MG63 (cell line): ENCODE measurements around the gene CNNM1. TPM values are rescaled to one million over a fixed set of nuclear protein-coding genes. Genes with fewer than 3 reads are reported as not detected.

ENCODE experiments used
- DNase-seq: peaks from one replicate; pipeline ENCODE4 v3.0.0-alpha.2; 2020
- H3K27me3 ChIP-seq: fragments of 250-450 bp; sonication (Bioruptor Pico); 2 replicates; pipeline ENCODE4 v1.5.1; 2020; ENCODE audit warnings: mild to moderate bottlenecking, moderate library complexity
- H3K36me3 ChIP-seq: fragments of 250-450 bp; sonication (Bioruptor Pico); 2 replicates; pipeline ENCODE4 v1.5.1; 2020; ENCODE audit warnings: mild to moderate bottlenecking, moderate library complexity
- H3K4me3 ChIP-seq: fragments of 250-450 bp; sonication (Bioruptor Pico); 2 replicates; pipeline ENCODE4 v1.5.1; 2020; ENCODE audit warnings: mild to moderate bottlenecking, moderate library complexity
- H3K9me3 ChIP-seq: fragments of 250-450 bp; sonication (Bioruptor Pico); 2 replicates; pipeline ENCODE4 v1.5.1; 2020; ENCODE audit warnings: mild to moderate bottlenecking, moderate library complexity
- total RNA-seq: library from RNA; depleted of rRNA; stranded (reverse); fragments of >200 nt; shearing (Covaris generic); gene quantifications from 2 replicates; pipeline ENCODE4 v1.2.3, GENCODE V29; 2014; ENCODE audit warnings: low replicate concordance

The CNNM1 gene
- total RNA-seq, 1 experiment from 2014 or later = 0.13 TPM

DNA sequence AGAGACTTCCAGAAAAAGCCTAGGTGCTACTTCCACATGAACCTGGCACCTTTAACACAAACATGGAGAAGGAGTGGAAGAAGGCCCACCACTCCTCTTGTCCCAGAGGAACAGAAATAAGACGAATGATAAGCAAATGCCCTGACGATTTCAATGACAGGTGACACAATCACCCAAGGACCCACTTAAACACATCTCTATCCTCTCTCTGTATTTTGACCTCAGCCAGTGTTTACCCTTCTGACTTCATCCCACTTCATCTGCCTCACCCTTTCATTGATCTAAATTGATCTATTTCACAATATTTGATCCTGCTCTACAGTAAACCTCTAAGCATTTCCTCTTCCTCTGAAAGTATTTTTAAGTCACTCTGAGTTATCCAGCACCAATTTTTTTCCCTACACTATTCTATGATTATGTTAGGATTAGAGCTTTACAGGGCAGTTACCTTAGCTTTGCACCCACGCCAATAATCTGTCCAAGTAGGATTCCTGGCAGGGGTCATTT, 92.1 kb downstream of the CNNM1 start:
- DNase-seq = no peak
- Histone ChIP-seq H3K36me3 (peaks cover 26% of the 10 kb centered on the region), H3K27me3 (no peaks in the 10 kb centered on the region), H3K4me3 (no peak overlapping the region), H3K9me3 (no peaks in the 10 kb centered on the region)

DNA sequence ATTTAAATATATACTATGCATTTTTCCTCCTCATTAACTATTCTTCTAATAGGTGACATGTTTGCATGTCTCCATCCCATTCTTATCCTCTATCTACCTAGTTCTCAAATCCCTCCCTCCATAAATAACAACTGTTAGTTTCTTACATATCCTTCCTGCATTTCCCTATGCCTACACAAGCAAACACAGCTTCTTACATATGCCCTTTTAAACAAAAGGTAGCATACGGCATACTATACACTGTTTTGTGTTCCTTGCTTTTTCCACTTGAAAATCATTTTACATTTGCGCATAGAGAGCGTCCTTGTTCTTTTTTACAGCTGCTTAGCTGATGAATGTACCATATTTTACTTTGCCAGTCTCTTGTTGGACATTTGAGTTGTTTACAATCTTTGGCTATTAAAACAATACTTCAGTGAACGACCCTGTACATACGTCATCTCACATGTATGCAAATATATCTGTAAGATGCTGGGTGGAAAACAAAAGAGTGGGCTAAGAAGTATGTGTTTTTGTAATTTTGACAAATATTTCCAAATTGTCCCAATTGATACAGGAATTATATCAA, 93.5 kb downstream of the CNNM1 start:
- DNase-seq = no peak
- H3K4me3 ChIP-seq = no peak overlapping the region
- no peaks in the 10 kb centered on the region for H3K27me3 ChIP-seq
- H3K9me3 ChIP-seq = no peaks in the 10 kb centered on the region
- H3K36me3 ChIP-seq = peaks cover 24% of the 10 kb centered on the region

DNA sequence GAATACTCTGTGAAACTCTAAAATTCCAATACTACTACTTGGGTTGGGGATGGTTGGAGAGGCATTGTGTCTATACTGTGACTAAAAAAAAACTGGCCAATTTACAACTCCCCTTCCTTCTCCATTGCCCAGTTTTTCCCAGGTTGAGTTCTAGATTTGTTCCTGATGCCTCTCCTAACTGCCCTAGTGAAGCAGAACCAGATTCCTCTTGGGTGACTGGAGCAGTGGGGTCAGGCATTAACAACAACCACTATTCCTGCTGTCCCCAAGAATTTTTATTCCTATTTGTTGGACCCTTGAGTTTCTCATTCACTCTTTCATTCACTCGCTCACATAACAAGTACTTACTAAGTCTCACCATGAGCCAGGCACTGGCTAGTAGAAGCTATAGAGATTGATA, 95.5 kb downstream of the CNNM1 start:
- H3K36me3 ChIP-seq = peaks cover 16% of the 10 kb centered on the region
- H3K9me3 ChIP-seq = no peaks in the 10 kb centered on the region
- H3K4me3 ChIP-seq = no peak overlapping the region

GRCh38 chr10:99425204-99425603, 96.0 kb downstream of the CNNM1 start:
- Histone ChIP-seq H3K4me3 (no peak overlapping the region), H3K27me3 (no peaks in the 10 kb centered on the region), H3K9me3 (no peaks in the 10 kb centered on the region), H3K36me3 (peaks cover 14% of the 10 kb centered on the region)
- no peak for DNase-seq

More for the DNA sequence above, 95.5 kb downstream of the CNNM1 start:
- DNase-seq = no peak
- no peaks in the 10 kb centered on the region for H3K27me3 ChIP-seq

DNA sequence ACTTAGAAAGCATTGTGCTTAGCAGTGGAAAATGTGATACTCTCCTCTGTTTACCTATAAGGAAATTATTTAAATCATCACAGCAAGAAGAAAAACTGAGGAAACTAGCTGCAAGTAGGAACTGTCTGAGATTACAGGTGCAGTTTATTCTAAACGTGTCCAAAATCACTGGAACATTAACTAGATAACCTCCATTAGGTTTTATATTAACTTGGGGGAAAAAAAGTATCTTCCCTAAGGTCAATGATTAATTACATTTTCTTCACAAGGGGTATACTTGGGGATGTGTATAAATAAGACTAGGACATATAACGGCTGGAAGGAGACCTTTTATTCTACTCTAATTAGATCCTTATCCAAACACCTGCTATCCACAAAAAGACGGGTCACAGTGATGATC, 97.5 kb downstream of the CNNM1 start:
- peaks cover 13% of the 10 kb centered on the region for H3K36me3 ChIP-seq
- H3K4me3 ChIP-seq = no peak overlapping the region
- no peaks in the 10 kb centered on the region for H3K9me3 ChIP-seq
- no peaks in the 10 kb centered on the region for H3K27me3 ChIP-seq
- DNase-seq = no peak

GRCh38 chr10:99427566-99428190, 98.5 kb downstream of the CNNM1 start:
- Histone ChIP-seq H3K36me3 (peaks cover 14% of the 10 kb centered on the region), H3K4me3 (no peak overlapping the region), H3K27me3 (no peaks in the 10 kb centered on the region), H3K9me3 (no peaks in the 10 kb centered on the region)
- DNase-seq = no peak

DNA sequence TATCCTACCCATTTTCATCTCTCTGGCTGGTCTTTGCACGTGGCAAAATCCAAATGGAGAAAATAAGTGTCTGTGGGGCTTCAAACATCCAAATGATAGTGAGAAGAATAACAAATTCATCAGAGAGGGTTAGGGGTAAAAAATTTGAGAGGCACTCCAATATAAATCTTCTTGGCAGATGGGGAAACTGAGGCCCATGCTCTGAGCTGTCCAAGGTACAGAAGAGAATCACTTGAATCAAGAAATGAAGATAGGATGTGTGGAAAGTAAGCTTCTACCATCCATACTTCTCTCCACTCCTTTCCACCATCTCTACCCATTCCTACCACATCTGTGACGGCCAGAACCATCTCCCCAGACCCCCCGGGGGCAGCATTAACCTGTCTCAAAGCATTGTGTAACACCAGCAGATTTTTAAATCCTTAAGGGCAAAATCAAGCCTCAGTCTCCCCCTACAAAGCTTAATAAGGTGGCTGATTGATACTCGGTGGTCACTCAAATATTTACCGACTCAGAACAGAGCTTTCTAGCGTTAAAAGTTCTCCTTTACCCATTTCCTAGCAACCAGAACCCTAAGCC, 100.5 kb downstream of the CNNM1 start:
- DNase-seq = no peak
- H3K36me3 ChIP-seq = peaks cover 10% of the 10 kb centered on the region
- no peaks in the 10 kb centered on the region for H3K27me3 ChIP-seq
- peak overlapping the region; percentile 89 for H3K4me3 ChIP-seq
- H3K9me3 ChIP-seq = no peaks in the 10 kb centered on the region

- H3K4me3 ChIP-seq = peak overlapping the region; percentile 89
- H3K36me3 ChIP-seq = peaks cover 10% of the 10 kb centered on the region
- no peaks in the 10 kb centered on the region for H3K9me3 ChIP-seq
- H3K27me3 ChIP-seq = no peaks in the 10 kb centered on the region
- DNase-seq = no peak
These were observed 100.9 kb downstream of the CNNM1 start for GRCh38 chr10:99430116-99430450.

DNA sequence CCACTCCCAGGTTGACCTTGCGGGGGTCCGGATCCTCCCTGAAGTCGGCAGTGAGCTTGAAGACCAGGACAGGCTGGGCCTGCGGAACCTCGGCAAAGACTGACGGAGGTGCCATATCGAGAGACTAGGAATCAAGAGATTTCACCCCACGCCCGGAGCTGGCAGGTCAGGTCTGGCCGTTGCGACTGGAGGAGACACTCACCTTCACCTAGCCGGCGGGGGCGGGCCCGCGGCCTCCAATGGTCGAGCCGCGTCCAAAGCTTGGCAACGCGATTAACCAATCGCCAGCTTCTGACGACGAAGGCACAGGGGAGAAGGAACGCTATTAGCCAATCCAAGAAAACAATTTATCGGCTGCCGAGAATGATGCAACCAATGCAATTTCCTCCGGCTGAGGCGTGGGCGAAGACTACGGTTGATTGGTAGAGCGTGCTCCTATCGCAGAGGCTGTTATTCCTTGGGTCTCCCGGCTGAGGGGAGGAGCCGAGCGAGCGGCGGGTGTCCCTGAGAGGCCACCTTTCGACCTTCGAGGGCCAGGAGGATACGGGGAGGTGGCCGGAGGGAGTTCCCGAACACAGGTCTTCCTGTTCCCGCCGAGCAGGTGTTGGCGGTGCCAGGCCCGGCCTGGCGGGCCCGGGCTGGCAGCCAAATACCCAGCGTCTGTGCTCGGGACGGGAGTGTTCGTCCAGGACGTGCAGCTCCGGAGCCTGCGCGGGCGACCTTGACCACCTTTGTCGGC, 101.5 kb downstream of the CNNM1 start, which contains the start of gene GOT1:
Gene GOT1 (minus strand): TSS at position 174 of the 739 bp plus-strand sequence. CDS start 59 bp downstream, at position 115.
- Histone ChIP-seq H3K9me3 (no peaks in the 10 kb centered on the region), H3K36me3 (peaks cover 4% of the 10 kb centered on the region), H3K27me3 (no peaks in the 10 kb centered on the region), H3K4me3 (peak within 1 kb of the TSS; percentile 89)
- peak; percentile 97 for DNase-seq

DNA sequence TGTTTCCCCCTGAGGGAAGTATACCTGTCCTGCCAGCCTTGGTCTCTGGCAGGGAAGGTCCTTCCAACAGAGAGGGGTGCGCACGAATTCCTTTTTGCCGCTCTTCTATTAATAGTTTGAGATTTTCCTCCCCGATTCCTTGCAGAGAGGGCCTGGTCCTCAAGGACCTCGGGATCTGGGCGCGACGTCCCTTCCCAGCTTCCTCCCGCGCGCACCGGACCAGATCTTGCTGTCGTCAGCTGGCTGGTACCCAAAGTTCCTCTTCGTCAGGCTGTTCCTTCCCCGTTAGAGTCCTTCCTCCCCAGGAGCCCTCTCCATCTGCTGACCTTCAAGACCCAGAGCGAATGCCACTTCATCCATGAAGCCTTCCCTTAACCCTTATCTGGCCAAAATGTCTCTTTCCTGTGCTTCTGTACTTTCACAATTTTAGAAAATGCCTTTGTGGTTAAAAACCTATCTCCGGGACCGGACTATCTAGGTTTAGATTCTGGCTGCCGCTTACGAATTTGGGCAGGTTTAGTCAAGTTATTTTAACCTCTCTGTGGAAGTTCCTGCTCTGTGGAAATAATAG, 102.1 kb downstream of the CNNM1 start:
- H3K9me3 ChIP-seq = no peaks in the 10 kb centered on the region
- peaks cover 4% of the 10 kb centered on the region; the same call in 1 of the 2 replicates for H3K36me3 ChIP-seq
- peak overlapping the region; percentile 89 for H3K4me3 ChIP-seq
- H3K27me3 ChIP-seq = no peaks in the 10 kb centered on the region
- peak; percentile 66 for DNase-seq

DNA sequence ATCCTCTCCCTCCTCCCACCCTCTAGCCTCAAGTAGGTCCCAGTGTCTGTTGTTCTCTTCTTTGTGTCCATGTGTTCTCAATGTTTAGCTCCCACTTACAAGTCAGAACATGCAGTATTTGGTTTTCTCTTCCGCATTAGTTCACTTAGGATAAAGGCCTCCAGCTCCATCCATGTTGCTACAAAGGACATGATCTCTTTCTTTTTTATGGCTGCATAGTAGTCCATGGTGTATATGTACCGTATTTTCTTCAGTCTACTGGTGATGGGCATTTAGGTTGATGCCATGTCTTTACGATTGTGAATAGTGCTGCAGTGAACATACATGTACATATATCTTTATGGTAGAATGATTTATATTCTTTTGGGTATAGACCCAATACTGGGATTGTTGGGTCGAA, 102.9 kb downstream of the CNNM1 start:
- H3K9me3 ChIP-seq = no peaks in the 10 kb centered on the region
- peak overlapping the region; percentile 89 for H3K4me3 ChIP-seq
- DNase-seq = no peak
- H3K27me3 ChIP-seq = no peaks in the 10 kb centered on the region
- H3K36me3 ChIP-seq = peaks cover 4% of the 10 kb centered on the region; the same call in 1 of the 2 replicates

DNA sequence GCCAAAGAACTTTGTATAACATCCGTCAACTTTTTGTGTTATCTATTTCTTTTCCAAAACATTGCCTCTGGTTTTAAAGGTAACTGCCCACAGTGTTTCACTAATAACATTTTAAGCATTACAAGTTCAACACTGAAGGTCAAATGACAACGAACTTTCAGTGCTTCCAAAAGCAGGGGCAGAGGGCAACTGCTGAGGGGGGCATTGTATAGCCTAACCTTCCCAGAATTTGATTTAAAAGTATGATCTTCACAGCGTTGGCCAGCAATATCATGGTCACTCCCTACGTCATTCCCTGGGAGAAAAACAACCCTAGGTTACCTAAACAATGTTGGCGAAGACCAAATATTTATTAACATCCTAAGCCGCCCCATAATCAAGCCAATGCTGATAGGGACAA, 103.7 kb downstream of the CNNM1 start:
- peaks cover 3% of the 10 kb centered on the region; the same call in 1 of the 2 replicates for H3K36me3 ChIP-seq
- H3K9me3 ChIP-seq = no peaks in the 10 kb centered on the region
- no peaks in the 10 kb centered on the region for H3K27me3 ChIP-seq
- no peak overlapping the region for H3K4me3 ChIP-seq
- no peak for DNase-seq

- DNase-seq = no peak
- no peaks in the 10 kb centered on the region for H3K9me3 ChIP-seq
- H3K4me3 ChIP-seq = no peak overlapping the region
- H3K36me3 ChIP-seq = peaks cover 3% of the 10 kb centered on the region; the same call in 1 of the 2 replicates
- no peaks in the 10 kb centered on the region for H3K27me3 ChIP-seq
These were observed 104.3 kb downstream of the CNNM1 start for GRCh38 chr10:99433378-99434020.

GRCh38 chr10:99435986-99436638, 107.0 kb downstream of the CNNM1 start:
- peaks cover 3% of the 10 kb centered on the region; the same call in 1 of the 2 replicates for H3K36me3 ChIP-seq
- no peaks in the 10 kb centered on the region for H3K9me3 ChIP-seq
- DNase-seq = no peak
- H3K4me3 ChIP-seq = no peak overlapping the region
- no peaks in the 10 kb centered on the region for H3K27me3 ChIP-seq

DNA sequence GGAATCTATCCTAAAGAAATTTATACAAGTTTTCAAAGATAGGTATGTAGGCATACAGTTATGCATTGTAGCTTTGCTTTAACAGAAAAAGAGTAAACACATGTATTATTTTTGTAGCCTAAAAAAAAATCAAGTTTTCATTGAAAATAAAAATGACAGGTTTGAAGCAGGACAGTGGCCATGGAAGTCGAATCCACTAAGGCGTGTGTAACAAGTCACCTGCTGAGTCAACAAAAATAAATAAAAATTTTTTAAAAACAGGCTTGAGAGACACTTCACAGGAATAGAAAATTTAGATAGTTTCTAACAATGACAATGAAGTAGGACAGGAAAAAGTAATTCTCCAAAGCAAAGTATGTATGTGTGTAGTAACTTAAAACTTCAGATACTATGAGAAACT, 109.7 kb downstream of the CNNM1 start:
- H3K27me3 ChIP-seq = no peaks in the 10 kb centered on the region
- H3K9me3 ChIP-seq = no peaks in the 10 kb centered on the region
- no peak for DNase-seq
- H3K4me3 ChIP-seq = no peak overlapping the region
- no peaks in the 10 kb centered on the region for H3K36me3 ChIP-seq

DNA sequence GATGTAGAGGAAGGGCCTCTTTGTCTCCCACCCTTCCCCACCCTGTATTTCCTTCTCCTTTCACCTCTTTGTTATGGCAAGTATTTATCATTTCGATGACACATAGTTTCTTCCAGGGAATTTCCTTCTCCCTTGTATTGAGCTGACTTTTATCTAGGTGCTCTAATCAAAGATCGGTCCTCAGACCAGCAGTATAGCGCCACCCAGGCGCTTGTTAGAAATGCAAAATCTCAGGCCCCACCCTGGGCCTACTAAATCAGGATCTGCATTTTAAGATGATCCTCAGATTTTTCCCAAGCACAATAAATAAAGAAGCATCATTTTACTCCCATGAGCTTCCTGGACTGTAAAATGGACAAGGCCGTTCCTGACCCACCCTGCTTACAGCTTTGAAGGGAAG, 113.2 kb downstream of the CNNM1 start:
- Histone ChIP-seq H3K4me3 (no peak overlapping the region), H3K9me3 (no peaks in the 10 kb centered on the region), H3K27me3 (no peaks in the 10 kb centered on the region), H3K36me3 (no peaks in the 10 kb centered on the region)
- no peak for DNase-seq
